H1 (cell line): ENCODE measurements around the gene AKIRIN2.

Source experiments
- CTCF ChIP-seq, 3 experiments: IDR thresholded peaks; 1 replicate in 2 of 3; 2 replicates in 1 of 3; pipeline versions ENCODE4 v1.5.1 to v1.6.1; 2011; ENCODE audit warnings: low read length in 3 of 3, mild to moderate bottlenecking in 3 of 3, inconsistent platforms in 2 of 3, low read depth in 1 of 3, moderate library complexity in 1 of 3; ENCODE audit not compliant: insufficient read depth in 1 of 3; ENCODE audit errors: control extremely low read depth in 1 of 3
- EZH2 ChIP-seq: fragments of 200-600 bp; sonication (generic); IDR thresholded peaks from 2 replicates; pipeline ENCODE4 v1.7.1; 2012; ENCODE audit warnings: low read depth, mild to moderate bottlenecking, moderate library complexity, low read length, inconsistent platforms; ENCODE audit not compliant: severe bottlenecking
- GTF2F1 ChIP-seq: IDR thresholded peaks from 2 replicates; pipeline ENCODE4 v1.6.1; 2012; ENCODE audit warnings: low read depth, low read length, improper control_type of control experiment, borderline replicate concordance
- HDAC6 ChIP-seq: IDR thresholded peaks from one replicate; pipeline ENCODE4 v1.7.1; 2012; ENCODE audit warnings: low read depth, mild to moderate bottlenecking, inconsistent platforms, low read length, moderate library complexity
- MAFK ChIP-seq: IDR thresholded peaks from 2 replicates; pipeline ENCODE4 v1.6.1; 2012; ENCODE audit warnings: low read depth, mild to moderate bottlenecking, improper control_type of control experiment, low read length
- MAX ChIP-seq: IDR thresholded peaks from 2 replicates; pipeline ENCODE4 v1.6.1; 2012; ENCODE audit warnings: inconsistent platforms
- POLR2A ChIP-seq, 2 experiments: IDR thresholded peaks; 1 replicate in 1 of 2; 2 replicates in 1 of 2; pipeline ENCODE4 v1.6.1; 2011; ENCODE audit warnings: low read depth in 2 of 2, low read length in 2 of 2, mild to moderate bottlenecking in 2 of 2; ENCODE audit errors: control extremely low read depth in 1 of 2
- RNF2 ChIP-seq: fragments of 200-900, 300-1000 bp; sonication (generic); IDR thresholded peaks from 2 replicates; pipeline ENCODE4 v1.7.1; 2016; ENCODE audit warnings: borderline replicate concordance, low read depth, mild to moderate bottlenecking, antibody characterized with exemption, low read length; ENCODE audit not compliant: poor library complexity, severe bottlenecking; ENCODE audit errors: missing control alignments

GRCh38 chr6:87722540-87723169 is 20.6 kb upstream of the AKIRIN2 start:
- TF ChIP-seq GTF2F1: no peak
- TF ChIP-seq EZH2: no peak
- TF ChIP-seq MAFK: no peak
- no peak for TF ChIP-seq MAX
- TF ChIP-seq HDAC6: no peak
- no peak for TF ChIP-seq POLR2A (IDR thresholded peaks at IDR 0.05; ENCODE audit: control extremely low read depth in 1 of 2, low read depth in 2 of 2, low read length in 2 of 2)
- no peak for TF ChIP-seq RNF2
- TF ChIP-seq CTCF (IDR thresholded peaks at IDR 0.05; ENCODE audit: control extremely low read depth in 1 of 3, insufficient read depth in 1 of 3, low read depth in 1 of 3, low read length in 3 of 3): no peak
